SK-N-SH (cell line): ENCODE measurements around the gene RNF113A. TPM values are rescaled to one million over a fixed set of nuclear protein-coding genes. Genes with fewer than 3 reads are reported as not detected.

Source experiments
- CTCF ChIA-PET: fragments of 300-600, 350-600 bp; formaldehyde crosslinking; extraction: SDS; loops from one replicate; lab custom pipeline; 2021; lab: Yijun Ruan, JAX
- POLR2A ChIA-PET: fragments of 350-600 bp; sonication (Branson Sonifier 250); formaldehyde crosslinking; extraction: SDS; loops from one replicate; lab custom pipeline; 2020; ENCODE audit warnings: antibody characterized with exemption, inconsistent platforms; lab: Yijun Ruan, JAX
- DNase-seq: peaks from one replicate; pipeline ENCODE4 v3.0.0; 2012
- H2AFZ ChIP-seq: fragments of 200-600 bp; sonication (generic); 2 replicates; pipeline ENCODE4 v1.8.1; 2016; ENCODE audit warnings: antibody characterized with exemption, mild to moderate bottlenecking, low read depth
- H3F3A ChIP-seq: fragments of 200-600 bp; sonication (generic); replicated peaks from 2 replicates; pipeline ENCODE3; 2016; ENCODE audit warnings: antibody characterized with exemption, mild to moderate bottlenecking; ENCODE audit not compliant: insufficient read depth
- H3K27ac ChIP-seq, 2 experiments: fragments of 200-500 bp in 1 of 2; fragments of 200-600 bp in 1 of 2; sonication (Bioruptor generic) in 1 of 2; sonication (generic), shearing (Covaris generic) in 1 of 2; 2 replicates each; pipeline versions ENCODE4 v1.5.1 to v1.6.1; 2014 to 2016; ENCODE audit warnings: low read depth in 2 of 2, inconsistent platforms in 1 of 2, low read length in 1 of 2, mild to moderate bottlenecking in 1 of 2, mixed read lengths in 1 of 2
- H3K27me3 ChIP-seq: fragments of 200-600 bp; sonication (generic), shearing (Covaris generic); 2 replicates; pipeline ENCODE4 v1.6.1; 2016; ENCODE audit warnings: mixed run types; ENCODE audit not compliant: insufficient read depth
- H3K36me3 ChIP-seq, 2 experiments: fragments of 200-500 bp in 1 of 2; fragments of 200-600 bp in 1 of 2; sonication (Bioruptor generic) in 1 of 2; sonication (generic) in 1 of 2; replicated peaks in 1 of 2; 2 replicates each; pipeline versions ENCODE3 to v1.5.1; 2014 to 2016; ENCODE audit warnings: low read length in 1 of 2, mild to moderate bottlenecking in 1 of 2; ENCODE audit not compliant: insufficient read depth in 2 of 2, control insufficient read depth in 1 of 2
- H3K4me1 ChIP-seq, 2 experiments: fragments of 200-500 bp in 1 of 2; fragments of 200-600 bp in 1 of 2; sonication (Bioruptor generic) in 1 of 2; sonication (generic), shearing (Covaris generic) in 1 of 2; 2 replicates each; pipeline versions ENCODE4 v1.5.1 to v1.6.1; 2014 to 2016; ENCODE audit warnings: low read depth in 1 of 2, low read length in 1 of 2, mixed run types in 1 of 2; ENCODE audit not compliant: insufficient read depth in 2 of 2, control insufficient read depth in 1 of 2
- H3K4me2 ChIP-seq: fragments of 200-600 bp; sonication (generic), shearing (Covaris generic); 2 replicates; pipeline ENCODE4 v1.6.1; 2017; ENCODE audit warnings: mixed run types
- H3K4me3 ChIP-seq, 2 experiments: fragments of 200-500 bp in 1 of 2; fragments of 200-600 bp in 1 of 2; sonication (Bioruptor generic) in 1 of 2; sonication (generic), shearing (Covaris generic) in 1 of 2; 2 replicates each; pipeline versions ENCODE4 v1.5.1 to v1.8.1; 2014 to 2016; ENCODE audit warnings: low read depth in 2 of 2, inconsistent platforms in 1 of 2, low read length in 1 of 2, mild to moderate bottlenecking in 1 of 2, mixed read lengths in 1 of 2, moderate library complexity in 1 of 2
- H3K79me2 ChIP-seq: fragments of 200-600 bp; sonication (generic); 2 replicates; pipeline ENCODE4 v1.8.1; 2017; ENCODE audit warnings: mild to moderate bottlenecking; ENCODE audit not compliant: insufficient read depth
- H3K9ac ChIP-seq: fragments of 200-600 bp; sonication (generic); 2 replicates; pipeline ENCODE4 v1.6.1; 2017; ENCODE audit warnings: mixed run types
- H3K9me2 ChIP-seq: fragments of 200-600 bp; sonication (generic); 2 replicates; pipeline ENCODE4 v1.6.1; 2017; ENCODE audit warnings: mixed run types
- H3K9me3 ChIP-seq: fragments of 200-600 bp; sonication (generic); 2 replicates; pipeline ENCODE4 v1.6.1; 2017; ENCODE audit warnings: mixed run types, mild to moderate bottlenecking, moderate library complexity
- H4K20me1 ChIP-seq: fragments of 200-600 bp; sonication (generic); 2 replicates; pipeline ENCODE4 v1.6.1; 2017; ENCODE audit warnings: mild to moderate bottlenecking, mixed run types; ENCODE audit not compliant: insufficient read depth
- CHD2 ChIP-seq: fragments of 150-350 bp; IDR thresholded peaks from 2 replicates; pipeline ENCODE4 v1.6.1; 2018; ENCODE audit warnings: low read length; ENCODE audit not compliant: partially characterized antibody
- ELF1 ChIP-seq: IDR thresholded peaks from 2 replicates; pipeline ENCODE4 v1.4.0; 2012
- EP300 ChIP-seq, 2 experiments: IDR thresholded peaks; 2 replicates each; pipeline versions ENCODE4 v1.4.0 to v1.6.1; 2012; ENCODE audit warnings: borderline replicate concordance in 1 of 2, low read depth in 1 of 2, low read length in 1 of 2
- EZH2phosphoT487 ChIP-seq: fragments of 200-600 bp; sonication (generic); IDR thresholded peaks from 2 replicates; pipeline ENCODE4 v1.6.1; 2017; ENCODE audit warnings: low read depth, mixed run types, mild to moderate bottlenecking, antibody characterized with exemption, moderate library complexity, borderline replicate concordance
- FOSL2 ChIP-seq: IDR thresholded peaks from 2 replicates; pipeline ENCODE4 v1.4.0; 2012; ENCODE audit warnings: low read depth, mild to moderate bottlenecking, moderate library complexity, borderline replicate concordance
- FOXJ3 ChIP-seq: sonication (generic); formaldehyde crosslinking; IDR thresholded peaks from 2 replicates; pipeline ENCODE4 v1.5.1; 2020; ENCODE audit warnings: mild to moderate bottlenecking, missing genetic modification reagents
- GABPA ChIP-seq: IDR thresholded peaks from 2 replicates; pipeline ENCODE4 v1.4.0; 2012; ENCODE audit warnings: low read depth, mild to moderate bottlenecking
- GATA2 ChIP-seq: sonication (generic); formaldehyde crosslinking; IDR thresholded peaks from 2 replicates; pipeline ENCODE4 v1.5.0; 2020; ENCODE audit warnings: mild to moderate bottlenecking, missing genetic modification reagents
- MEF2A ChIP-seq: IDR thresholded peaks from 2 replicates; pipeline ENCODE4 v1.4.0; 2012; ENCODE audit warnings: low read depth, borderline replicate concordance
- NFIC ChIP-seq: IDR thresholded peaks from 2 replicates; pipeline ENCODE4 v1.4.0; 2012; ENCODE audit warnings: borderline replicate concordance
- NRF1 ChIP-seq: IDR thresholded peaks from 2 replicates; pipeline ENCODE4 v1.6.1; 2012; ENCODE audit warnings: low read depth, mild to moderate bottlenecking, low read length
- RCOR1 ChIP-seq: fragments of 150-350 bp; IDR thresholded peaks from 2 replicates; pipeline ENCODE4 v1.6.1; 2017; ENCODE audit warnings: antibody characterized with exemption, low read length
- RFX5 ChIP-seq: IDR thresholded peaks from 2 replicates; pipeline ENCODE4 v1.6.1; 2012; ENCODE audit warnings: mild to moderate bottlenecking, improper control_type of control experiment, low read length
- SIN3A ChIP-seq: IDR thresholded peaks from 2 replicates; pipeline ENCODE4 v1.6.1; 2012; ENCODE audit warnings: low read depth, mild to moderate bottlenecking, low read length, moderate library complexity, borderline replicate concordance
- SMC3 ChIP-seq: IDR thresholded peaks from 2 replicates; pipeline ENCODE4 v1.6.1; 2012; ENCODE audit warnings: low read depth, low read length, improper control_type of control experiment
- TAF1 ChIP-seq: IDR thresholded peaks from 2 replicates; pipeline ENCODE4 v1.6.1; 2012; ENCODE audit warnings: low read depth, mild to moderate bottlenecking, low read length, moderate library complexity, borderline replicate concordance
- TCF12 ChIP-seq: IDR thresholded peaks from 2 replicates; pipeline ENCODE4 v1.4.0; 2012
- TEAD4 ChIP-seq: IDR thresholded peaks from 2 replicates; pipeline ENCODE4 v1.4.0; 2012; ENCODE audit warnings: mild to moderate bottlenecking, borderline replicate concordance; ENCODE audit not compliant: insufficient read depth
- YY1 ChIP-seq: IDR thresholded peaks from 2 replicates; pipeline ENCODE4 v1.4.0; 2012; ENCODE audit warnings: low read depth, mild to moderate bottlenecking
- WGBS: methylation state at CpG from one replicate; pipeline ENCODE4 v1.1.6; 2017; ENCODE audit warnings: low lambda C conversion rate; 5-methylcytosine and 5-hydroxymethylcytosine counted together
- polyA plus RNA-seq, 3 experiments: library from polyadenylated mRNA; depleted of rRNA; stranded (reverse); fragments of >200 nt; gene quantifications; 2 replicates each; pipeline ENCODE4 v1.2.3, GENCODE V29; 2012
- TF ChIP-seq, protein P1 (sequence below): fragments of 200-600 bp; sonication (generic); IDR thresholded peaks from 2 replicates; pipeline ENCODE4 v1.6.1; 2017; ENCODE audit warnings: antibody characterized with exemption, mild to moderate bottlenecking, moderate library complexity
- TF ChIP-seq, protein P2 (sequence below): IDR thresholded peaks from 2 replicates; pipeline ENCODE4; 2012
- TF ChIP-seq, protein P3 (sequence below): fragments of 150-350 bp; IDR thresholded peaks from 2 replicates; pipeline ENCODE4 v1.6.1; 2016; ENCODE audit warnings: mild to moderate bottlenecking, low read depth, low read length
- TF ChIP-seq, protein P4 (sequence below): IDR thresholded peaks from 2 replicates; pipeline ENCODE4 v1.4.0; 2012; ENCODE audit warnings: low read depth
- TF ChIP-seq, protein P5 (sequence below): fragments of 150-350 bp; IDR thresholded peaks from 2 replicates; pipeline ENCODE4 v1.6.1; 2017; ENCODE audit warnings: antibody characterized with exemption, low read length, low read depth, borderline replicate concordance

Gene RNF113A
- polyA plus RNA-seq, 1 of the 3 experiments (the other 2 are of a cell fraction) = 14.8 TPM

DNA sequence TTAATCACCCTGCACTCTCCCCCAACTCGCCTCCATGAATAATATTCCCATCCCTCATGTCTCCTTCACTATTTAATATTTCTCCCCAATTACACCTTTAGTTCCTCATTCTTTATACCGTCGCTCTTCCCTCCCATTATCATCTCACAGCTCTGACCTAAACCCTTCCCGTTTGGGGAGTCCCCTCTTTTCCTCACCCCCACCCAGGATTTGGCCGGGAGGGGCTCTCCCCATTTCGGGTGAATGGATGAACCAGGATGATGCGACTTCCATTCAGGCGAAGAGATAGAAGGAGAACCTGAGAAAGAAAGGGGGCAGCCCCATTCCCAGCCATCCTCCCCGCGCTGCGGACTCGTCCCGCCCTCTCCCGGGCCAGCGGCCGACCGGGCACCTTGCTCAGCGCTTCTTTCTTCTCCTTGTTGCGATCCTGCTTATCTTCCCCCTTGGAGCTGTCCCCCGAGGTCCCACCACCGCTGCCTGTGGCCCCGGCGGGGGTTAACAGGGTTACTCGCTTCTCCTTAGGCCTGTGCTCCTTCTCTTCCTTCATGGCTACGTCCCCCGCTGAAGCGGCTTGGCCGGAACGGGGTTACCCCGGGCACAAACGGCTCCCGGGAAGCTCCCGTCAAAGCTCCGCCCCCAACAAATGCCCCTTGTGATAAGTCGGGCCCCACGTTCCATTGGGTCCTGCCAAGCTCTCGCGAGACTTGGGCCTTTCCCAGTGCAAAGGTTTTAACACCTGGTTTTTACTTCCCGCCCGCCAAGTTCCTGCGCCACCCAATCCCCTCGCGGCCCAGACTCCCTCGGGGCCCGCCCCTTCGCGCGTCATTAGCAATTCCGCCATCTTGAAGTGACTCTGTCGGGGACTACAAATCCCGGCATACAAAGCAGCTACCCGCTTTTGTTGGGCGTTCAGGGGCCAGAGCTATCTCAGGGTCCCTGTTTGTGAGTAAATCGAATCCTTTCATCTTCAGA lies 18.9 kb downstream of the RNF113A start, which contains the start of gene UPF3B:
Gene UPF3B (minus strand): TSS at position 582 of the 972 bp plus-strand sequence. CDS start 35 bp downstream, at position 547.
- Histone ChIP-seq H3K4me2 (peak within 1 kb of the TSS; percentile 91), H2AFZ (peak within 1 kb of the TSS; percentile 98), H3K27ac (peak within 1 kb of the TSS; percentile 84 to 85), H3K79me2 (peaks cover 27% of the 10 kb centered on the region), H3K9me2 (no peaks in the 10 kb centered on the region), H3F3A (peaks cover 3% of the 10 kb centered on the region), H3K4me1 (peaks cover 0 to 2% of the 10 kb centered on the region in 2 experiments; a peak in 1 of 4 replicates), H3K9me3 (no peaks in the 10 kb centered on the region), H3K9ac (peak within 1 kb of the TSS; percentile 82), H3K4me3 (peak within 1 kb of the TSS; percentile 74 to 96), H3K36me3 (peaks cover 6 to 33% of the 10 kb centered on the region in 2 experiments), H4K20me1 (no peaks in the 10 kb centered on the region), H3K27me3 (peaks cover 20% of the 10 kb centered on the region)
- ChIA-PET POLR2A (interaction anchor here (0.7 to 1.9 kb wide), 5 partner anchors 10 to 61 kb away, joined by 3 to 37 read pairs (median 4); partner anchors contain the start of genes NDUFA1, RNF113A and RPL39), CTCF (interaction anchor here (1.2 to 1.3 kb wide), 2 partner anchors 28 to 35 kb away, joined by 4 to 6 read pairs; no protein-coding TSS in a partner anchor)
- DNase-seq = peak; percentile 95
- under 1% methylated on average over 53 of the region's 54 CpGs for WGBS
- peak; percentile 27; the same call in 1 of the 2 replicates for TF ChIP-seq RFX5
- no peak for TF ChIP-seq FOSL2
- TF ChIP-seq EP300 (IDR thresholded peaks at IDR 0.05; ENCODE audit: borderline replicate concordance in 1 of 2, low read depth in 1 of 2, low read length in 1 of 2) = no peak; a peak in 1 of 4 replicates
- TF ChIP-seq, protein P1, sequence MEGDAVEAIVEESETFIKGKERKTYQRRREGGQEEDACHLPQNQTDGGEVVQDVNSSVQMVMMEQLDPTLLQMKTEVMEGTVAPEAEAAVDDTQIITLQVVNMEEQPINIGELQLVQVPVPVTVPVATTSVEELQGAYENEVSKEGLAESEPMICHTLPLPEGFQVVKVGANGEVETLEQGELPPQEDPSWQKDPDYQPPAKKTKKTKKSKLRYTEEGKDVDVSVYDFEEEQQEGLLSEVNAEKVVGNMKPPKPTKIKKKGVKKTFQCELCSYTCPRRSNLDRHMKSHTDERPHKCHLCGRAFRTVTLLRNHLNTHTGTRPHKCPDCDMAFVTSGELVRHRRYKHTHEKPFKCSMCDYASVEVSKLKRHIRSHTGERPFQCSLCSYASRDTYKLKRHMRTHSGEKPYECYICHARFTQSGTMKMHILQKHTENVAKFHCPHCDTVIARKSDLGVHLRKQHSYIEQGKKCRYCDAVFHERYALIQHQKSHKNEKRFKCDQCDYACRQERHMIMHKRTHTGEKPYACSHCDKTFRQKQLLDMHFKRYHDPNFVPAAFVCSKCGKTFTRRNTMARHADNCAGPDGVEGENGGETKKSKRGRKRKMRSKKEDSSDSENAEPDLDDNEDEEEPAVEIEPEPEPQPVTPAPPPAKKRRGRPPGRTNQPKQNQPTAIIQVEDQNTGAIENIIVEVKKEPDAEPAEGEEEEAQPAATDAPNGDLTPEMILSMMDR = no peak
- no peak; the same call in 1 of the 2 replicates for TF ChIP-seq GATA2
- no peak for TF ChIP-seq FOXJ3 (CRISPR knock-in tag)
- TF ChIP-seq, protein P2, sequence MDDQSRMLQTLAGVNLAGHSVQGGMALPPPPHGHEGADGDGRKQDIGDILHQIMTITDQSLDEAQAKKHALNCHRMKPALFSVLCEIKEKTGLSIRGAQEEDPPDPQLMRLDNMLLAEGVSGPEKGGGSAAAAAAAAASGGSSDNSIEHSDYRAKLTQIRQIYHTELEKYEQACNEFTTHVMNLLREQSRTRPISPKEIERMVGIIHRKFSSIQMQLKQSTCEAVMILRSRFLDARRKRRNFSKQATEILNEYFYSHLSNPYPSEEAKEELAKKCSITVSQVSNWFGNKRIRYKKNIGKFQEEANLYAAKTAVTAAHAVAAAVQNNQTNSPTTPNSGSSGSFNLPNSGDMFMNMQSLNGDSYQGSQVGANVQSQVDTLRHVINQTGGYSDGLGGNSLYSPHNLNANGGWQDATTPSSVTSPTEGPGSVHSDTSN = no peak
- no peak for TF ChIP-seq RCOR1
- TF ChIP-seq MEF2A = no peak
- TF ChIP-seq GABPA = peak; percentile 45
- peak; percentile 7; the same call in 1 of the 2 replicates for TF ChIP-seq TAF1
- TF ChIP-seq SMC3 = no peak
- no peak; the same call in 1 of the 2 replicates for TF ChIP-seq ELF1
- TF ChIP-seq NFIC = no peak
- no peak for TF ChIP-seq TEAD4
- TF ChIP-seq, protein P3, sequence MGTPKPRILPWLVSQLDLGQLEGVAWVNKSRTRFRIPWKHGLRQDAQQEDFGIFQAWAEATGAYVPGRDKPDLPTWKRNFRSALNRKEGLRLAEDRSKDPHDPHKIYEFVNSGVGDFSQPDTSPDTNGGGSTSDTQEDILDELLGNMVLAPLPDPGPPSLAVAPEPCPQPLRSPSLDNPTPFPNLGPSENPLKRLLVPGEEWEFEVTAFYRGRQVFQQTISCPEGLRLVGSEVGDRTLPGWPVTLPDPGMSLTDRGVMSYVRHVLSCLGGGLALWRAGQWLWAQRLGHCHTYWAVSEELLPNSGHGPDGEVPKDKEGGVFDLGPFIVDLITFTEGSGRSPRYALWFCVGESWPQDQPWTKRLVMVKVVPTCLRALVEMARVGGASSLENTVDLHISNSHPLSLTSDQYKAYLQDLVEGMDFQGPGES = no peak
- no peak; the same call in 1 of the 2 replicates for TF ChIP-seq TCF12
- TF ChIP-seq, protein P4, sequence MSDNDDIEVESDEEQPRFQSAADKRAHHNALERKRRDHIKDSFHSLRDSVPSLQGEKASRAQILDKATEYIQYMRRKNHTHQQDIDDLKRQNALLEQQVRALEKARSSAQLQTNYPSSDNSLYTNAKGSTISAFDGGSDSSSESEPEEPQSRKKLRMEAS = peak; percentile 62; the same call in 1 of the 2 replicates
- peak; percentile 82; the same call in 1 of the 2 replicates for TF ChIP-seq SIN3A
- TF ChIP-seq, protein P5, sequence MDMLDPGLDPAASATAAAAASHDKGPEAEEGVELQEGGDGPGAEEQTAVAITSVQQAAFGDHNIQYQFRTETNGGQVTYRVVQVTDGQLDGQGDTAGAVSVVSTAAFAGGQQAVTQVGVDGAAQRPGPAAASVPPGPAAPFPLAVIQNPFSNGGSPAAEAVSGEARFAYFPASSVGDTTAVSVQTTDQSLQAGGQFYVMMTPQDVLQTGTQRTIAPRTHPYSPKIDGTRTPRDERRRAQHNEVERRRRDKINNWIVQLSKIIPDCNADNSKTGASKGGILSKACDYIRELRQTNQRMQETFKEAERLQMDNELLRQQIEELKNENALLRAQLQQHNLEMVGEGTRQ = no peak
- no peak for TF ChIP-seq NRF1
- TF ChIP-seq CHD2 = peak; percentile 99
- peak; percentile 93 for TF ChIP-seq YY1
- TF ChIP-seq EZH2phosphoT487 = no peak
